Measurements from ENCODE around the gene MYZAP.

DNA sequence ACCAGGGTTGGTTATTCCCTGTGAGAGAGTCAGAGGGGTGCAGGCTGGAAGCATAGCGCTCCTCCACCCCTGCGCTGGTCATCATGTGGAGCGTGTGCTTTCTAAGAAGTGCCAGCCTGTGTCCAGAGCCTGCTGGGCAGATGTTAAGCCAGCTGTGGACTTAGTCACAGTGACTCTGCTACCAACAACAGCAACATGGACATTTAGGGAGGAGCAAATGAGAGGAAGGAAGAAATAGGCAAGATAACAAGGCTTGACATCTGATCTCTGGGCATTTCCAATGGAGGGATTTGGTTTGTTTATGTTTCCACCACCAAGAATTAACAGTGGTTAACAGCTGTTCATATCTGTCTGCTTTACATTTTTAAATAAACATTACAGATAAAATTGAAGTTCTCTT is 36.4 kb upstream of the MYZAP start:
- TF ChIP-seq, protein P1, sequence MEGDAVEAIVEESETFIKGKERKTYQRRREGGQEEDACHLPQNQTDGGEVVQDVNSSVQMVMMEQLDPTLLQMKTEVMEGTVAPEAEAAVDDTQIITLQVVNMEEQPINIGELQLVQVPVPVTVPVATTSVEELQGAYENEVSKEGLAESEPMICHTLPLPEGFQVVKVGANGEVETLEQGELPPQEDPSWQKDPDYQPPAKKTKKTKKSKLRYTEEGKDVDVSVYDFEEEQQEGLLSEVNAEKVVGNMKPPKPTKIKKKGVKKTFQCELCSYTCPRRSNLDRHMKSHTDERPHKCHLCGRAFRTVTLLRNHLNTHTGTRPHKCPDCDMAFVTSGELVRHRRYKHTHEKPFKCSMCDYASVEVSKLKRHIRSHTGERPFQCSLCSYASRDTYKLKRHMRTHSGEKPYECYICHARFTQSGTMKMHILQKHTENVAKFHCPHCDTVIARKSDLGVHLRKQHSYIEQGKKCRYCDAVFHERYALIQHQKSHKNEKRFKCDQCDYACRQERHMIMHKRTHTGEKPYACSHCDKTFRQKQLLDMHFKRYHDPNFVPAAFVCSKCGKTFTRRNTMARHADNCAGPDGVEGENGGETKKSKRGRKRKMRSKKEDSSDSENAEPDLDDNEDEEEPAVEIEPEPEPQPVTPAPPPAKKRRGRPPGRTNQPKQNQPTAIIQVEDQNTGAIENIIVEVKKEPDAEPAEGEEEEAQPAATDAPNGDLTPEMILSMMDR (IDR thresholded peaks at IDR 0.05), result no peak
- no peak for TF ChIP-seq ZFX (IDR thresholded peaks at IDR 0.05; ENCODE audit: borderline replicate concordance)

All from 22Rv1 (cell line).